ENCODE results near the gene FGF1. TPM values are rescaled to one million over a fixed set of nuclear protein-coding genes. Genes with fewer than 3 reads are reported as not detected.
A peak's percentile ranks its signal among the peaks of the same experiment; 100 is the strongest.

The FGF1 gene
- polyA plus RNA-seq, 4 donors = 0.27 to 2.8 (median 0.65) TPM; not detected in 1

GRCh38 chr5:142680605-142681259 is 5.2 kb downstream of the FGF1 start:
- Histone ChIP-seq H3K27ac (ENCODE audit: low read depth in 1 of 3, low read length in 2 of 3) (peak overlapping the region in 1 of 3 donors; percentile 59), H3K9me3 (ENCODE audit: control insufficient read depth in 2 of 2, insufficient read depth in 1 of 2, low read depth in 1 of 2, low read length in 1 of 2) (no peaks in the 10 kb centered on the region), H3K36me3 (ENCODE audit: control insufficient read depth in 3 of 3, insufficient read depth in 2 of 3, low read depth in 1 of 3, low read length in 3 of 3) (no peaks in the 10 kb centered on the region), H3K4me1 (ENCODE audit: control insufficient read depth in 3 of 3, insufficient read depth in 2 of 3, low read depth in 1 of 3, low read length in 2 of 3) (peaks cover 0 to 22% (median 2%) of the 10 kb centered on the region in 3 donors), H3K27me3 (ENCODE audit: control insufficient read depth in 3 of 3, insufficient read depth in 3 of 3, low read length in 3 of 3) (peaks cover 0 to 4% (median 0%) of the 10 kb centered on the region in 3 donors), H3K4me3 (ENCODE audit: low read depth in 1 of 3, low read length in 3 of 3) (no peak overlapping the region)
- FAIRE-seq (no peak), DNase-seq (peak; percentile 86 to 89)
- WGBS, 3 donors = 32 to 69% (median 55%) methylated on average over 5 of the region's 5 CpGs

GRCh38 chr5:142679744-142680143 is 6.1 kb downstream of the FGF1 start:
- DNase-seq = no peak
- Histone ChIP-seq H3K4me1 (ENCODE audit: control insufficient read depth in 3 of 3, insufficient read depth in 2 of 3, low read depth in 1 of 3, low read length in 2 of 3) (peaks cover 0 to 25% (median 2%) of the 10 kb centered on the region in 3 donors), H3K27ac (ENCODE audit: low read depth in 1 of 3, low read length in 2 of 3) (no peak overlapping the region), H3K36me3 (ENCODE audit: control insufficient read depth in 3 of 3, insufficient read depth in 2 of 3, low read depth in 1 of 3, low read length in 3 of 3) (no peaks in the 10 kb centered on the region), H3K27me3 (ENCODE audit: control insufficient read depth in 3 of 3, insufficient read depth in 3 of 3, low read length in 3 of 3) (peaks cover 0 to 4% (median 0%) of the 10 kb centered on the region in 3 donors), H3K9me3 (ENCODE audit: control insufficient read depth in 2 of 2, insufficient read depth in 1 of 2, low read depth in 1 of 2, low read length in 1 of 2) (no peaks in the 10 kb centered on the region), H3K4me3 (ENCODE audit: low read depth in 1 of 3, low read length in 3 of 3) (no peak overlapping the region)
- WGBS, 3 donors = 87 to 97% (median 96%) methylated on average over 2 of the region's 2 CpGs
- no peak for FAIRE-seq

GRCh38 chr5:142678529-142678928 is 7.4 kb downstream of the FGF1 start:
- Histone ChIP-seq H3K4me1 (ENCODE audit: control insufficient read depth in 3 of 3, insufficient read depth in 2 of 3, low read depth in 1 of 3, low read length in 2 of 3) (peaks cover 0 to 25% (median 2%) of the 10 kb centered on the region in 3 donors), H3K9me3 (ENCODE audit: control insufficient read depth in 2 of 2, insufficient read depth in 1 of 2, low read depth in 1 of 2, low read length in 1 of 2) (no peaks in the 10 kb centered on the region), H3K27me3 (ENCODE audit: control insufficient read depth in 3 of 3, insufficient read depth in 3 of 3, low read length in 3 of 3) (peaks cover 0 to 4% (median 0%) of the 10 kb centered on the region in 3 donors), H3K36me3 (ENCODE audit: control insufficient read depth in 3 of 3, insufficient read depth in 2 of 3, low read depth in 1 of 3, low read length in 3 of 3) (no peaks in the 10 kb centered on the region), H3K4me3 (ENCODE audit: low read depth in 1 of 3, low read length in 3 of 3) (no peak overlapping the region), H3K27ac (ENCODE audit: low read depth in 1 of 3, low read length in 2 of 3) (no peak overlapping the region)
- no peak for DNase-seq
- FAIRE-seq = no peak
- 89 to 94% (median 89%) methylated on average over 4 of the region's 4 CpGs for WGBS, 3 donors

GRCh38 chr5:142677198-142677597 is 8.7 kb downstream of the FGF1 start:
- 95 to 98% (median 97%) methylated on average over 2 of the region's 2 CpGs for WGBS, 3 donors
- Histone ChIP-seq H3K9me3 (ENCODE audit: control insufficient read depth in 2 of 2, insufficient read depth in 1 of 2, low read depth in 1 of 2, low read length in 1 of 2) (no peaks in the 10 kb centered on the region), H3K27me3 (ENCODE audit: control insufficient read depth in 3 of 3, insufficient read depth in 3 of 3, low read length in 3 of 3) (peaks cover 0 to 4% (median 0%) of the 10 kb centered on the region in 3 donors), H3K36me3 (ENCODE audit: control insufficient read depth in 3 of 3, insufficient read depth in 2 of 3, low read depth in 1 of 3, low read length in 3 of 3) (no peaks in the 10 kb centered on the region), H3K27ac (ENCODE audit: low read depth in 1 of 3, low read length in 2 of 3) (no peak overlapping the region), H3K4me3 (ENCODE audit: low read depth in 1 of 3, low read length in 3 of 3) (no peak overlapping the region), H3K4me1 (ENCODE audit: control insufficient read depth in 3 of 3, insufficient read depth in 2 of 3, low read depth in 1 of 3, low read length in 2 of 3) (peaks cover 0 to 21% (median 2%) of the 10 kb centered on the region in 3 donors)
- no peak for DNase-seq
- FAIRE-seq = no peak

- H3K36me3 ChIP-seq (ENCODE audit: control insufficient read depth in 3 of 3, insufficient read depth in 2 of 3, low read depth in 1 of 3, low read length in 3 of 3) = no peaks in the 10 kb centered on the region
- peaks cover 0 to 4% (median 0%) of the 10 kb centered on the region in 3 donors for H3K27me3 ChIP-seq (ENCODE audit: control insufficient read depth in 3 of 3, insufficient read depth in 3 of 3, low read length in 3 of 3)
- DNase-seq = peak; percentile 64 to 66
- H3K4me1 ChIP-seq (ENCODE audit: control insufficient read depth in 3 of 3, insufficient read depth in 2 of 3, low read depth in 1 of 3, low read length in 2 of 3) = peaks cover 0 to 18% (median 2%) of the 10 kb centered on the region in 3 donors
- H3K27ac ChIP-seq (ENCODE audit: low read depth in 1 of 3, low read length in 2 of 3) = no peak overlapping the region
- H3K9me3 ChIP-seq (ENCODE audit: control insufficient read depth in 2 of 2, insufficient read depth in 1 of 2, low read depth in 1 of 2, low read length in 1 of 2) = no peaks in the 10 kb centered on the region
- no peak overlapping the region for H3K4me3 ChIP-seq (ENCODE audit: low read depth in 1 of 3, low read length in 3 of 3)
- WGBS, 3 donors = 35 to 68% (median 59%) methylated on average over 4 of the region's 4 CpGs
- no peak for FAIRE-seq
These were observed 9.6 kb downstream of the FGF1 start for GRCh38 chr5:142676318-142676717.

- H3K27ac ChIP-seq (ENCODE audit: low read depth in 1 of 3, low read length in 2 of 3) = no peak overlapping the region
- H3K9me3 ChIP-seq (ENCODE audit: control insufficient read depth in 2 of 2, insufficient read depth in 1 of 2, low read depth in 1 of 2, low read length in 1 of 2) = no peaks in the 10 kb centered on the region
- no peaks in the 10 kb centered on the region for H3K36me3 ChIP-seq (ENCODE audit: control insufficient read depth in 3 of 3, insufficient read depth in 2 of 3, low read depth in 1 of 3, low read length in 3 of 3)
- H3K4me1 ChIP-seq (ENCODE audit: control insufficient read depth in 3 of 3, insufficient read depth in 2 of 3, low read depth in 1 of 3, low read length in 2 of 3) = peaks cover 0 to 12% (median 0%) of the 10 kb centered on the region in 3 donors
- DNase-seq (no peak), FAIRE-seq (no peak)
- H3K27me3 ChIP-seq (ENCODE audit: control insufficient read depth in 3 of 3, insufficient read depth in 3 of 3, low read length in 3 of 3) = peaks cover 0 to 4% (median 0%) of the 10 kb centered on the region in 3 donors
- H3K4me3 ChIP-seq (ENCODE audit: low read depth in 1 of 3, low read length in 3 of 3) = no peak overlapping the region
- 74 to 87% (median 83%) methylated on average over 22 of the region's 22 CpGs for WGBS, 3 donors
These were observed 11.1 kb downstream of the FGF1 start for GRCh38 chr5:142674531-142675469.

- Histone ChIP-seq H3K9me3 (ENCODE audit: control insufficient read depth in 2 of 2, insufficient read depth in 1 of 2, low read depth in 1 of 2, low read length in 1 of 2) (no peaks in the 10 kb centered on the region), H3K36me3 (ENCODE audit: control insufficient read depth in 3 of 3, insufficient read depth in 2 of 3, low read depth in 1 of 3, low read length in 3 of 3) (no peaks in the 10 kb centered on the region), H3K4me1 (ENCODE audit: control insufficient read depth in 3 of 3, insufficient read depth in 2 of 3, low read depth in 1 of 3, low read length in 2 of 3) (peaks cover 0 to 15% (median 0%) of the 10 kb centered on the region in 3 donors), H3K27ac (ENCODE audit: low read depth in 1 of 3, low read length in 2 of 3) (no peak overlapping the region), H3K4me3 (ENCODE audit: low read depth in 1 of 3, low read length in 3 of 3) (no peak overlapping the region), H3K27me3 (ENCODE audit: control insufficient read depth in 3 of 3, insufficient read depth in 3 of 3, low read length in 3 of 3) (no peaks in the 10 kb centered on the region)
- DNase-seq = no peak
- WGBS, 3 donors = 78 to 81% (median 79%) methylated on average over 1 of the region's 1 CpG
- FAIRE-seq = no peak
These were observed 14.1 kb downstream of the FGF1 start for GRCh38 chr5:142671801-142672200.

- no peak overlapping the region for H3K4me3 ChIP-seq (ENCODE audit: low read depth in 1 of 3, low read length in 3 of 3)
- DNase-seq = no peak
- H3K27me3 ChIP-seq (ENCODE audit: control insufficient read depth in 3 of 3, insufficient read depth in 3 of 3, low read length in 3 of 3) = no peaks in the 10 kb centered on the region
- H3K4me1 ChIP-seq (ENCODE audit: control insufficient read depth in 3 of 3, insufficient read depth in 2 of 3, low read depth in 1 of 3, low read length in 2 of 3) = peaks cover 0 to 11% (median 0%) of the 10 kb centered on the region in 3 donors
- FAIRE-seq = no peak
- WGBS, 3 donors = 67 to 69% (median 68%) methylated on average over 3 of the region's 3 CpGs
- H3K9me3 ChIP-seq (ENCODE audit: control insufficient read depth in 2 of 2, insufficient read depth in 1 of 2, low read depth in 1 of 2, low read length in 1 of 2) = no peaks in the 10 kb centered on the region
- H3K36me3 ChIP-seq (ENCODE audit: control insufficient read depth in 3 of 3, insufficient read depth in 2 of 3, low read depth in 1 of 3, low read length in 3 of 3) = no peaks in the 10 kb centered on the region
- no peak overlapping the region for H3K27ac ChIP-seq (ENCODE audit: low read depth in 1 of 3, low read length in 2 of 3)
These were observed 14.6 kb downstream of the FGF1 start for GRCh38 chr5:142671266-142671665.
